GM10266 (cell line): ENCODE results near the gene DLL1.
"Not testable (repeated sequence)": the region's sequence is repeated elsewhere in the genome, so short reads cannot be mapped to it uniquely, and the experiment has no call there.

ENCODE experiments used
- DNase-seq: peaks from one replicate; pipeline ENCODE4 v3.0.0; 2012; ENCODE audit errors: extremely low spot score
- TF ChIP-seq, protein P1 (sequence below): IDR thresholded peaks from 2 replicates; pipeline ENCODE4 v1.5.1; 2012; ENCODE audit warnings: mild to moderate bottlenecking, low read depth; ENCODE audit not compliant: control insufficient read depth, insufficient read depth; ENCODE audit errors: missing control alignments

Gene DLL1, protein sequence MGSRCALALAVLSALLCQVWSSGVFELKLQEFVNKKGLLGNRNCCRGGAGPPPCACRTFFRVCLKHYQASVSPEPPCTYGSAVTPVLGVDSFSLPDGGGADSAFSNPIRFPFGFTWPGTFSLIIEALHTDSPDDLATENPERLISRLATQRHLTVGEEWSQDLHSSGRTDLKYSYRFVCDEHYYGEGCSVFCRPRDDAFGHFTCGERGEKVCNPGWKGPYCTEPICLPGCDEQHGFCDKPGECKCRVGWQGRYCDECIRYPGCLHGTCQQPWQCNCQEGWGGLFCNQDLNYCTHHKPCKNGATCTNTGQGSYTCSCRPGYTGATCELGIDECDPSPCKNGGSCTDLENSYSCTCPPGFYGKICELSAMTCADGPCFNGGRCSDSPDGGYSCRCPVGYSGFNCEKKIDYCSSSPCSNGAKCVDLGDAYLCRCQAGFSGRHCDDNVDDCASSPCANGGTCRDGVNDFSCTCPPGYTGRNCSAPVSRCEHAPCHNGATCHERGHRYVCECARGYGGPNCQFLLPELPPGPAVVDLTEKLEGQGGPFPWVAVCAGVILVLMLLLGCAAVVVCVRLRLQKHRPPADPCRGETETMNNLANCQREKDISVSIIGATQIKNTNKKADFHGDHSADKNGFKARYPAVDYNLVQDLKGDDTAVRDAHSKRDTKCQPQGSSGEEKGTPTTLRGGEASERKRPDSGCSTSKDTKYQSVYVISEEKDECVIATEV

DNA sequence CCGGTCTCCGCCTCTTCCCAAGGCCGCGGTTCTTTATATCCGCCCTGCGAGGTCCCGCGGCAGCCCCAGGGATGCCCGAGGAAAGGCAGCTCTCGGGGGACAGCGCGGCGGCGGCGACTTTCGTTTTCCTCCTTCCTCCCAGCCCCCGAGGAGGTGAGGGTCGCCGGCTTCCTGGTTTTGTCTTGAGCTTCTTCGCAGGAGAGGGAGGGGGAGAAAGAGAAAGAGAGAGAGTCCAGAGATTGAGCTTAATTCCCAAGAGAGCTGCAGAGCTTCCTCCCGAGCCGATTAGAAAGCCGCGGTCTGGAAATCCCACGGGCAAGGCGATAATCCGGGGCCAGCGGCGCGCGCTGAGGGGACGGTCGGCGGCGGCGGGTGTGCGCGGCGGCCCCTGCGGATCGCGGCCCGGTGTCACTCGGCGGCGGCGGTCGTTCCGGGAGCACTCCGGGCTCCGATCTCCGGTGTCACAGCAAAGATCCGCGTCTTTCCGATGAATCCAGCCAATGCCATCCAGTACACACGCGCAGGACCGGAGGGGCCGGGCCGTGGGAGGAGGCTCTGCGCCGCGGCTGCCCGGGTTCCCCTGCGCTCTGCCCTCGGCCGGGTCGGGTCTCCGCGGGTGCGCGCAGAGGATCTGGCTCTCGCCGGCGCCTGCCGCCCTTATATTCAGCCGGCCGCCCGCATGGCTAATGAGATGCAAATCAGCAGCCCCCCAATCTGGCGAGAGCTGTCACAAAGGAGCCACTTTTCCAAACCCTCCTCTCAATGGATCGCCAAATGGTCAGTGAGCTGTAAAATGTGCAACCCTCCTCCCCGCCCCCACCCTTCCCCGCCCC is at the start of gene DLL1:
Gene DLL1, minus strand, starts transcription at position 783 of the 833 bp plus-strand sequence. CDS start 939 bp downstream, outside the sequence.
- peak; percentile 64 for DNase-seq
- TF ChIP-seq, protein P1, sequence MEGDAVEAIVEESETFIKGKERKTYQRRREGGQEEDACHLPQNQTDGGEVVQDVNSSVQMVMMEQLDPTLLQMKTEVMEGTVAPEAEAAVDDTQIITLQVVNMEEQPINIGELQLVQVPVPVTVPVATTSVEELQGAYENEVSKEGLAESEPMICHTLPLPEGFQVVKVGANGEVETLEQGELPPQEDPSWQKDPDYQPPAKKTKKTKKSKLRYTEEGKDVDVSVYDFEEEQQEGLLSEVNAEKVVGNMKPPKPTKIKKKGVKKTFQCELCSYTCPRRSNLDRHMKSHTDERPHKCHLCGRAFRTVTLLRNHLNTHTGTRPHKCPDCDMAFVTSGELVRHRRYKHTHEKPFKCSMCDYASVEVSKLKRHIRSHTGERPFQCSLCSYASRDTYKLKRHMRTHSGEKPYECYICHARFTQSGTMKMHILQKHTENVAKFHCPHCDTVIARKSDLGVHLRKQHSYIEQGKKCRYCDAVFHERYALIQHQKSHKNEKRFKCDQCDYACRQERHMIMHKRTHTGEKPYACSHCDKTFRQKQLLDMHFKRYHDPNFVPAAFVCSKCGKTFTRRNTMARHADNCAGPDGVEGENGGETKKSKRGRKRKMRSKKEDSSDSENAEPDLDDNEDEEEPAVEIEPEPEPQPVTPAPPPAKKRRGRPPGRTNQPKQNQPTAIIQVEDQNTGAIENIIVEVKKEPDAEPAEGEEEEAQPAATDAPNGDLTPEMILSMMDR = no peak

DNA sequence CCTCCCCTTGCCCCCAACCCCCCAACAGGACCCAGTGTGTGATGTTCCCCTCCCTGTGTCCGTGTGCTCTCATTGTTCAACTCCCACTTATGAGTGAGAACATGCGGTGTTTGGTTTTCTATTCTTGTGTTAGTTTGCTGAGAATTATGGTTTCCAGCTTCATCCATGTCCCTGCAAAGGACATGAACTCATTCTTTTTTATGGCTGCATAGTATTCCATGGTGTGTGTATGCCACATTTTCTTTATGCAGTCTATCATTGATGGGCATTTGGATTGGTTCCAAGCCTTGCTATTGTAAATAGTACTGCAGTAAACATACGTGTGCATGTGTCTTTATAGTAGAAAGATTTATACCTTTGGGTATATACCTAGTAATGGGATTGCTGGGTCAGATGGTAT is 44.3 kb upstream of the DLL1 start:
- DNase-seq = not testable (repeated sequence)

DNA sequence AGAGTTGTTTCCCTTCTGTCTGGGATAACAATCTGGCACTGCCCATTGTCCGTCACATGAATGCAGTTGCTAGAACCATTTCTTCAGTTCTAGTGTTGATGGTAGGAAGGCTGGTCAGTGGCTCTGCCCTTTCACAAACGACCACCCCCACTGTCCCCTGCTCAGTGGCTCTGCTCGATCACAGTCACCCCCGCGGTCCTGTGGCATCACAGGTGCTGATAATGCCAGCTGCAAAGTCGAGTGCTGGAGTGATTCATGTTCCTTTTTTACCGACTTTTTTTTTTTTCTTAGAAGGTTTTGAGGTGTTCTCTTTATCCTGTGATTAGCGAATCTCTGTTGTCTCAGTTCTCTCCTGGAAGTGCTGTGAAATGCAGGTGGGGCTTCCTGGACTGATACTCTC is 38.4 kb upstream of the DLL1 start:
- TF ChIP-seq, protein P1 = no peak
- no peak for DNase-seq

DNA sequence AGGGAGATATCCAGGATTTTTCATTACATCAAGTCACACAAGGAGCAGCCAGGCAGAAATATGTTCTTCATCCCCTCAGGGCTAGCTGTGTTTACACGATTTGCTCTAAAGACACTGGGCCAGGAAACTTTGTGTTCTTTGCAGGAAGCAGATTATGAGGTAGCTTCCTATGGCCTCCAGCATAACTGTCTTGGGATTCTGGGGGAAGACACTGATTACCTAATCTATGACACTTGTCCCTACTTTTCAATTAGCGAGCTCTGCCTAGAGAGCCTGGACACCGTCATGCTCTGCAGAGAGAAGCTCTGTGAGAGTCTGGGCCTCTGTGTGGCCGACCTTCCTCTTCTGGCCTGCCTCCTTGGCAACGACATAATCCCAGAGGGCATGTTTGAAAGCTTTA is 26.8 kb upstream of the DLL1 start:
- no peak for DNase-seq
- TF ChIP-seq, protein P1 = no peak

DNA sequence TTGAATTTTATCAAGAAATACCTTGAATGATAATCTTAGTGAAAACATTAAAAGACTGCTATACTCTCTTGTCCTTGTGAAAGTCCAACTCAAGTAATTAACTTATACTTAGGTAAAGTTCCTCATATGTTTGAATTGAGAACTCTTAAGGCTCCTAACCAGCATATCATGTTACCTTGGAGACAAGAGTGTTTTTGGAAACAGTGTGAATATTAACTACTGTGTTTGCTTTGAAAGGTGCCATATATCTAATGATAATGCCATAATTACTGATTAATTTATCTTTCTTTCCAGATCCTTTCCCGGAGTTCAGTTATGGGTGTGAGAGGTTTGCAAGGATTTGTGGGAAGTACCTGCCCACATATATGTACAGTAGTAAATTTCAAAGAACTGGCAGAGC is 26.2 kb upstream of the DLL1 start:
- no peak for DNase-seq
- TF ChIP-seq, protein P1 = no peak

DNA sequence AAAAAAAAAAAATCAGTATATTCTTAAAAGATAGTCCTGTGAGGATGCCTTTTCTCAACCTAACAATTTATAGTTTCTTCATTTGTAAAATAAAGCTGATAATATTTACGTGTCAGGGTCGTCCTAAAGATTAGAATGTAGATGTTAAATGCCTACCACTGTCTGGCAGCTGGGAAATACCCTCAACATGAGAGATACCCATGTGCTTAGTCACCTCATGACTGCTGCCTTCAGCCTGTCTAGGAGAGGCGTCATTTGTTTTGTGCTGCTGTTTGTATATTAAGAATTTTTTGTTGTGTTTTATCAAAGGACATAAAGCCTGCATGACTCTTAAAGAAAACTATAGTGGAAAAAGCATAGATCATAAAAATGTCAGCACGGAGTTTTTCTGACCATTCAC is 25.2 kb upstream of the DLL1 start:
- TF ChIP-seq, protein P1 = no peak
- DNase-seq = no peak

DNA sequence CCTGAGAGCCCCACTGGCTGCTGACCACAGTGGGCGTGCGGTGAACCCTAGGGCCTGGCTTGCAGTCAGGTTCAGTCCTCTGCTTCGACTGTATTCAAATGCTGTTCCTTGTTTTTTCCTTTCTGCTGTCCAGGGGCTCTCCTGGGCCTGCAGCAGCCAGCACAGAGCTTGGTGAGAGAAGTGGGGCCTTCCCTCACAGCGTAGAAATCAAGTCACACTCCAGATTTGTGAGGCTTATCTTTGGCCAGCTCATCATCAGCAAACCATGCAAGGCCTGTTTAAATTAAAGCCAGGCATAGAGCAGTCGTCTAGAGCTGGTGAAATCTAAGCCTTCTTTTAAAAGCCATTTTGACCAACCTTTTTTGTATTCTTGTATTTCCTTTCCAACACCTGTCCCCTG is 24.1 kb upstream of the DLL1 start:
- DNase-seq = no peak
- TF ChIP-seq, protein P1 = no peak
